ENCODE measurements around the gene ZNF527.
"Not testable (repeated sequence)": the region's sequence is repeated elsewhere in the genome, so short reads cannot be mapped to it uniquely, and the experiment has no call there.

The ZNF527 gene

DNA sequence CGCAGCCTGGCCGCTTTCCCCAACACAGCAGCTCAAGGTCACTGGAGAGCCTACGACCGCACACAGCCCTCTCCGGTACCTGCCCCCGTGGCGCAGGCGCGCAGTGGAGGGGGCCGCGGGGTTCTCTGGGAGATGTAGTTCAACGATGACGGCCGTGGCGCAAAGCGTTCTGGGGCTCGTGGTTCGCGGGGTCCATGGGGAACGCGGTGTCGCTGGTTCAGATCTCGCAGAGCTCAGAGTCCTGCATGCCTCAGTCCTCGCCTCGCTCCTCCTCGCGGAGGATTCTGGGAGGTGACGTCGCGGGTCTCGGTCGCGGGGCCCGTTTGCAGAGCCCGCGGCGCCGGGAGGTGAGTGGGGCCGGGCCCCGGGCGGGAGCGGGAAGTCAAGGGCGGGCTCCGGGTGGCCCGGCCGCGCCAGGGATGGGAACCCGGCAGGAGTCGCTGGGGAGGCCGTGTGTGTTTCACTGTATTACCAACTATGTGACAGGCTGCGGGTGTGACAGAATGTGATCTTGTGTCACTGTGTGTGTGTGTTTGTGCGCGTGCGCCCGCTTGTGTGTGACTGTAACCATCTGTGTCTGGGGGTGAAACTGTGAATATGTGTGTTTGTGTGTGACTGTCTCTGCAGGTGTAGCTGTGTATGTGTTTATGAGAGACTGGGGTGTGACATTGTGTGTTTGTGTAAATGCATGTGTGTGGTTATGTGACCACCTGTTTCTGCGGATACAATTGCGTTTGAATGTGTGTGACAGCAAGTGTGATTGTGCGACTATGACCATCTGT is at the start of gene ZNF527:
Gene ZNF527 (plus strand): TSS at position 220 of the 782 bp plus-strand sequence. CDS start 3,100 bp downstream, outside the sequence.
- ATAC-seq, result peak; percentile 98
- H3K36me3 Mint-ChIP-seq (ENCODE audit: low read depth), result peaks cover 20% of the 10 kb centered on the region
- H3K4me3 Mint-ChIP-seq, result peak within 1 kb of the TSS; percentile 95
- H3K4me1 Mint-ChIP-seq, result peaks cover 16% of the 10 kb centered on the region
- peaks cover 22% of the 10 kb centered on the region for H3K9me3 Mint-ChIP-seq
- peak; percentile 94 for DNase-seq
- no peaks in the 10 kb centered on the region for H3K27me3 Mint-ChIP-seq
- peak within 1 kb of the TSS; percentile 92 for H3K27ac Mint-ChIP-seq

DNA sequence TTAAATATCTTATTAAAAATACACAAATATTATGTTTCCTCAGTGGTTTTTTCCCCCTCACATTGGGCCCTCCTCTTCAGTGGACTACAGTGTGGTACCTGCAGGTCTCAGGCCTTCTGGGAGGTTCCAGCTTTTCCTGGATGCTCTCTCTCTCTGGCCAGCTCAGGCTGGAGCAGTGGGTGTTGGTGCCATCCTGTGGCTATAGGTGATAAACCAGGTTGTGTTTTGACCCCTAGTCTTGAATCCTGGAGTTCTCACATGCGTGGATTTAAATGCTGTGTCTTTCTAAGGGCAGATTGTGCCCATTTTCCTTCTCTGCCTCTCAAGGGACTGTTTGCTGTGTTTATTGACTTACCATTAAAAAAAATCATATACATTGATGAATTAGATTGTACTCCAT is 41.2 kb upstream of the ZNF527 start:
- no peak for ATAC-seq
- Mint-ChIP-seq H3K27ac (no peak overlapping the region), H3K9me3 (peaks cover 3% of the 10 kb centered on the region), H3K36me3 (ENCODE audit: low read depth) (peaks cover 71% of the 10 kb centered on the region), H3K4me3 (no peak overlapping the region), H3K27me3 (no peaks in the 10 kb centered on the region), H3K4me1 (peaks cover 13% of the 10 kb centered on the region)
- no peak for DNase-seq

DNA sequence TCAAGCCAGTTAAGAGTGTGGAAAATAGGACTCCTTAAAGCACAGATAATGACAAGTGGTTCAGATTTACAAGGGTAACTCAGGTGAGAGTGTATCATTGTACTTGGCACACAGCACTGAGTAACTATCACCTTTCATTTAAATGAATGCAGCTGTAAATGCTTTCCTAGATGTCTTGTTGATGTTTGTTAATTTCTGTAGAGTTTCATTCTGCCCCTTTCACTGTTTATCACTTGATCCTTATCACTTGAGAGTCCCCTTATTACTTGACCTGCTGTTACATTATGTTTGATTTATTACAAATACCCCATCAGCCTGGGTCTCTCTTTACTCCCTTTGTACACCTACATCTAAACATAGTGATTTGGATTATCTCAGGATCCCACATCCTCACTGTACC is 38.1 kb upstream of the ZNF527 start:
- H3K36me3 Mint-ChIP-seq (ENCODE audit: low read depth), result peaks cover 76% of the 10 kb centered on the region

DNA sequence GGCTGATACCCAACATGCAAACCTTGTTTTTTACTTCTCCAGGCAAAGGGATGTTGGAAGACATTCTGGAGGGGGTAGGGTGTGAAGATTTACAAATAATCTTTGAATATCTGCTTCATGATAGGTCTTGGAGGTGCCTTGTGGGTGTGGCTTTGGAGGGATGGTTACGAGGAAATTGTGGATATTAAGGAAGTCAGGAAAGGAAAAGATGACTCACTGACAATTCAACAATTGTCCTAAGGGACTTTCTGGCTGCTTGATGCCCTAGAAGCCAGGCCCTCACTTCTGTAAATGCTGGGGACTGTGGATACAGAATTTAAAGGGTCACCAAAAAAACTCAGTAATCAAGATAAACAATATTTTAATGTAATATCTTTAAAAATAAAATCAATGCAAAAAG is 37.4 kb upstream of the ZNF527 start:
- Mint-ChIP-seq H3K4me3 (no peak overlapping the region), H3K27me3 (no peaks in the 10 kb centered on the region), H3K9me3 (peaks cover 3% of the 10 kb centered on the region), H3K27ac (no peak overlapping the region), H3K36me3 (ENCODE audit: low read depth) (peaks cover 73% of the 10 kb centered on the region), H3K4me1 (peaks cover 24% of the 10 kb centered on the region)
- no peak for DNase-seq
- ATAC-seq, result no peak

More for the DNA sequence above, 38.1 kb upstream of the ZNF527 start:
- Mint-ChIP-seq H3K27me3 (no peaks in the 10 kb centered on the region), H3K9me3 (peaks cover 3% of the 10 kb centered on the region), H3K4me1 (peaks cover 22% of the 10 kb centered on the region), H3K27ac (no peak overlapping the region), H3K4me3 (no peak overlapping the region)
- DNase-seq, result no peak
- ATAC-seq, result no peak

- Mint-ChIP-seq H3K27ac (peak overlapping the region; percentile 52), H3K36me3 (ENCODE audit: low read depth) (peaks cover 70% of the 10 kb centered on the region), H3K4me1 (peaks cover 24% of the 10 kb centered on the region), H3K27me3 (no peaks in the 10 kb centered on the region), H3K4me3 (peak overlapping the region; percentile 82), H3K9me3 (no peaks in the 10 kb centered on the region)
- peak; percentile 80 for DNase-seq
- peak; percentile 100 for ATAC-seq
Measured at GRCh38 chr19:37334179-37335071, 36.5 kb upstream of the ZNF527 start.

DNA sequence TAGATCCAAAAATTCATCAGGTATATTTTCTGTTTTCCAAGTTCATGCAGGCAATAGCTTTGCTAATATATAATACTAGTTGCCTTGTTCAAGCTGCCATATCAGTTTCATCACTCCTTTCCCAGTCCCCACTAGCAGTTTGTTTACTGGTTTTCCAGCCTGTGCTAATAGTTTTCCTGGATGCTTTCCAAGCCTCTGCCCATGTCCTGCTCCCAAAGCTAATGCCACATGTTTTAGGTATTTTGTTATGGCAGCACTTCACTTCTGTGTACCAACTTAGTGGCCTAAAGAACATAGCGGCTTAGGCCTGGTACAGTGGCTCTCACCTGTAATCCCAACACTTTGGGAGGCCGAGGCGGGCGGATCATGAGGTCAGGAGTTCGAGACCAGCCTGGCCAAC is 28.1 kb upstream of the ZNF527 start:
- Mint-ChIP-seq H3K9me3 (peaks cover 13% of the 10 kb centered on the region), H3K27me3 (no peaks in the 10 kb centered on the region), H3K4me1 (peaks cover 4% of the 10 kb centered on the region), H3K4me3 (no peak overlapping the region), H3K27ac (no peak overlapping the region), H3K36me3 (ENCODE audit: low read depth) (peaks cover 66% of the 10 kb centered on the region)
- ATAC-seq (no peak), DNase-seq (no peak)

DNA sequence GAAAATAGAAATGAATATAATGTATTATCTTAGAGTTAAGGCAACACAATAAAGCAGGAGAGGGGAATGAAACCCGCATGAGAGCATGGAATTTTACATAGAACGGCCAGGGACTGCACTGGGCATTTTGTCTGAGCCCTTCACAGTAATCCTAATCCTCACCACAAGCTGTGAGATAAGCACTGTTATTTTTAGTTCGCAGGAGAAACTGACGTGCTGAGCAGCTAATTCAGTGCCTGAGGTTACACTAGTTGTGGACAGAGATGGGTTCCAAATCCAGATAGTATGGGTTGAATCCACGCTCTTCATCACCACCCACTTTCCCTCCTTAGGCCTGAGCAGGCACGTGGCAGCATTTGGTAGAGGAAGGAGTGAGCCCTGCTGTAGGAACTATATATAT is 24.8 kb upstream of the ZNF527 start:
- no peak overlapping the region for H3K27ac Mint-ChIP-seq
- peaks cover 67% of the 10 kb centered on the region for H3K36me3 Mint-ChIP-seq (ENCODE audit: low read depth)
- no peak for DNase-seq
- H3K4me1 Mint-ChIP-seq, result peaks cover 2% of the 10 kb centered on the region
- no peak for ATAC-seq
- no peak overlapping the region for H3K4me3 Mint-ChIP-seq
- H3K27me3 Mint-ChIP-seq, result no peaks in the 10 kb centered on the region
- peaks cover 8% of the 10 kb centered on the region for H3K9me3 Mint-ChIP-seq

DNA sequence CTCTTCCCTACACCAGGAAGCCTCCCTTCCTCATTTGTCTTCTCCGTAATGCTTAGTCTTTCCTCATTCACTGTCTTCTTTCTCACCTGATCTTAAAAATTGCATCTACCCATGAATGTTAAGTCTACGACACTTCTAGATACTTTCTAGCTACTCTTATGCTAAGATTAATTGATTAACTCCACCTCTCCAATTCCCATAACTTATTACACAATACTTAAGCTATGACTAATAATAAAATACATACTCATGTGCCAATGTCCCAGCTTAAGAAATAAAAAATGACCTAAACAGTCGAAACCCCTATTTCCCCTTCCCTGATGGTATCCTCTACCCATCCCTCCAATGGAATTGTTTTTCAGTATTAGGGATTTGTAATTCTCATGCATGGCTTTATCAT is 22.8 kb upstream of the ZNF527 start:
- Mint-ChIP-seq H3K4me1 (no peaks in the 10 kb centered on the region), H3K4me3 (no peak overlapping the region), H3K27ac (peak overlapping the region; percentile 10), H3K36me3 (ENCODE audit: low read depth) (peaks cover 68% of the 10 kb centered on the region), H3K9me3 (peaks cover 12% of the 10 kb centered on the region), H3K27me3 (no peaks in the 10 kb centered on the region)
- ATAC-seq (no peak), DNase-seq (no peak)

- peaks cover 38% of the 10 kb centered on the region for H3K9me3 Mint-ChIP-seq
- peaks cover 85% of the 10 kb centered on the region for H3K36me3 Mint-ChIP-seq (ENCODE audit: low read depth)
- ATAC-seq (no peak), DNase-seq (no peak)
- H3K27ac Mint-ChIP-seq, result no peak overlapping the region
- H3K4me3 Mint-ChIP-seq, result no peak overlapping the region
- no peaks in the 10 kb centered on the region for H3K4me1 Mint-ChIP-seq
- no peaks in the 10 kb centered on the region for H3K27me3 Mint-ChIP-seq
Measured at GRCh38 chr19:37353968-37354367, 16.9 kb upstream of the ZNF527 start.

DNA sequence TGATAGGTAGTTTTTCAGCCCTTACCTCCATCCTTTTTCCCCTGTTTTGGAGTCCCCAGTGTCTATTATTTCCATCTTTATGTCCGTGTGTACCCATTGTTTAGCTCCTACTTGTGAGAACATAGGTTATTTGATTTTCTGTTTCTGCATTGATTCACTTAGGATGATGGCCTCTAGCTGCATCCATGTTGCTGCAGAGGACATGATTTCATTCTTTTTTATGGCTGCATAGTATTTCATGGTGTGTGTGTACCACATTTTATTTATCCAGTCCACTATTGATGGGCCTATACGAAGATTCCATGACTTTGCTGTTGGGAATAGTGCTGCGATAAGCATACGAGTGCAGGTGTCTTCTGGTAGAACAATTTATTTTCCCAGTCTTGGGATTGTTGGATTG is 15.0 kb upstream of the ZNF527 start:
- no peak overlapping the region for H3K27ac Mint-ChIP-seq
- DNase-seq, result no peak
- no peaks in the 10 kb centered on the region for H3K4me1 Mint-ChIP-seq
- peaks cover 88% of the 10 kb centered on the region for H3K36me3 Mint-ChIP-seq (ENCODE audit: low read depth)
- peaks cover 48% of the 10 kb centered on the region for H3K9me3 Mint-ChIP-seq
- no peak overlapping the region for H3K4me3 Mint-ChIP-seq
- no peaks in the 10 kb centered on the region for H3K27me3 Mint-ChIP-seq
- no peak for ATAC-seq

GRCh38 chr19:37361994-37362393 is 8.9 kb upstream of the ZNF527 start:
- Mint-ChIP-seq H3K4me3 (no peak overlapping the region), H3K27ac (no peak overlapping the region), H3K9me3 (peaks cover 60% of the 10 kb centered on the region), H3K36me3 (ENCODE audit: low read depth) (peaks cover 76% of the 10 kb centered on the region), H3K27me3 (no peaks in the 10 kb centered on the region), H3K4me1 (no peaks in the 10 kb centered on the region)
- ATAC-seq, result no peak
- DNase-seq, result no peak

DNA sequence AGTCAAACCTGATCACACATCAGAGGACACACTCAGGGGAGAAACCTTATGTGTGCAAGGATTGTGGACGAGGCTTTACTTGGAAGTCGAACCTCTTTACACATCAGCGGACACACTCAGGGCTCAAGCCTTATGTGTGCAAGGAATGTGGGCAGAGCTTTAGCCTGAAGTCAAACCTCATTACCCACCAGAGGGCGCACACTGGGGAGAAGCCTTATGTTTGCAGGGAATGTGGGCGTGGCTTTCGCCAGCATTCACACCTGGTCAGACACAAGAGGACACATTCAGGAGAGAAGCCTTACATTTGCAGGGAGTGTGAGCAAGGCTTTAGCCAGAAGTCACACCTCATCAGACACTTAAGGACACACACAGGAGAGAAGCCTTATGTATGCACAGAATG is 8.2 kb upstream of the ZNF527 start:
- Mint-ChIP-seq H3K9me3 (peaks cover 55% of the 10 kb centered on the region), H3K4me3 (peak overlapping the region; percentile 4), H3K27me3 (no peaks in the 10 kb centered on the region), H3K4me1 (no peaks in the 10 kb centered on the region), H3K27ac (no peak overlapping the region), H3K36me3 (ENCODE audit: low read depth) (peaks cover 68% of the 10 kb centered on the region)
- ATAC-seq (no peak), DNase-seq (no peak)

GRCh38 chr19:37370386-37370879 is 466 bp upstream of the ZNF527 start:
- H3K4me1 Mint-ChIP-seq, result peaks cover 16% of the 10 kb centered on the region
- peaks cover 22% of the 10 kb centered on the region for H3K36me3 Mint-ChIP-seq (ENCODE audit: low read depth)
- DNase-seq, result not testable (repeated sequence)

GRCh38 chr19:37389234-37389633 is 18.3 kb downstream of the ZNF527 start:
- DNase-seq (no peak), ATAC-seq (no peak)
- Mint-ChIP-seq H3K27ac (no peak overlapping the region), H3K36me3 (ENCODE audit: low read depth) (peaks cover 69% of the 10 kb centered on the region), H3K4me3 (no peak overlapping the region), H3K9me3 (peaks cover 72% of the 10 kb centered on the region), H3K27me3 (no peaks in the 10 kb centered on the region), H3K4me1 (no peaks in the 10 kb centered on the region)

More at GRCh38 chr19:37370386-37370879, 466 bp upstream of the ZNF527 start:
- Mint-ChIP-seq H3K27ac (peak overlapping the region; percentile 92), H3K9me3 (peaks cover 27% of the 10 kb centered on the region), H3K4me3 (peak overlapping the region; percentile 95)
- H3K27me3 Mint-ChIP-seq, result not testable (repeated sequence)
- peak; percentile 20 for ATAC-seq
